Gastrocnemius medialis (tissue), 4 donors: ENCODE results near the gene COL4A5. TPM values are rescaled to one million over a fixed set of nuclear protein-coding genes. Genes with fewer than 3 reads are reported as not detected.

Experiments used
- ATAC-seq, 2 donors: fragments of 150-250 bp; one replicate each; pipeline ENCODE4 v1.9.1; 2016
- DNase-seq, 2 donors: peaks; one replicate each; pipeline ENCODE4 v3.0.0-alpha.2; 2019
- H3K27ac ChIP-seq, 4 donors: fragments of 200-600 bp; sonication (generic); 1 replicate in 1 of 4; 2 replicates in 3 of 4; pipeline ENCODE4 v1.5.1; 2016 to 2018; ENCODE audit warnings: mild to moderate bottlenecking in 2 of 4, moderate library complexity in 1 of 4
- H3K27me3 ChIP-seq, 3 donors: fragments of 200-600 bp; sonication (generic) in 2 of 3; 1 replicate in 1 of 3; 2 replicates in 2 of 3; pipeline versions ENCODE4 v1.5.1 to v1.6.0; 2016 to 2019; ENCODE audit warnings: mild to moderate bottlenecking in 1 of 3, moderate library complexity in 1 of 3
- H3K36me3 ChIP-seq, 2 donors: fragments of 200-600 bp; sonication (generic) in 1 of 2; one replicate each; pipeline ENCODE4 v1.5.1; 2017 to 2018
- H3K4me1 ChIP-seq, 2 donors: fragments of 200-600 bp; sonication (generic) in 1 of 2; one replicate each; pipeline ENCODE4 v1.5.1; 2016 to 2017; ENCODE audit warnings: mild to moderate bottlenecking in 2 of 2
- H3K4me3 ChIP-seq, 4 donors: fragments of 200-600 bp; sonication (generic) in 3 of 4; 1 replicate in 1 of 4; 2 replicates in 3 of 4; pipeline ENCODE4 v1.5.1; 2016 to 2019; ENCODE audit warnings: mild to moderate bottlenecking in 2 of 4
- H3K9me3 ChIP-seq, 3 donors: fragments of 200-600 bp; sonication (generic) in 2 of 3; 1 replicate in 1 of 3; 2 replicates in 2 of 3; pipeline ENCODE4 v1.5.1; 2016 to 2019
- CTCF ChIP-seq, 5 experiments: fragments of 450-650 bp in 3 of 5; fragments of 200-600 bp in 2 of 5; sonication (generic) in 2 of 5; IDR thresholded peaks in 4 of 5; conservative IDR thresholded peaks in 1 of 5; 1 replicate in 4 of 5; 2 replicates in 1 of 5; pipeline ENCODE4 v1.5.1; 2016 to 2019; ENCODE audit warnings: antibody characterized with exemption in 5 of 5, mild to moderate bottlenecking in 3 of 5, moderate library complexity in 3 of 5
- POLR2A ChIP-seq, 2 donors: fragments of 450-650 bp; IDR thresholded peaks; one replicate each; pipeline ENCODE4 v1.6.1; 2017; ENCODE audit warnings: antibody characterized with exemption in 2 of 2, mild to moderate bottlenecking in 2 of 2, moderate library complexity in 2 of 2
- in situ Hi-C, 4 donors: fragments of 200-750 bp; cut with MboI; loops; one replicate each; pipeline versions ENCODE4 v1.15.0 to v1.8.0; 2017; ENCODE audit warnings: low sequenced_read_pairs in 4 of 4
- intact Hi-C: fragments of 100-400 bp; cut with DNase I; formaldehyde crosslinking; loops from one replicate; pipeline ENCODE4 v1.15.1; 2023; ENCODE audit warnings: low total_unique reads
- total RNA-seq, 4 donors: library from RNA; depleted of rRNA; stranded (reverse); fragments of >200 nt; gene quantifications; one replicate each; pipeline versions ENCODE4 v1.1.0 to v1.2.3, GENCODE V29; 2016

Gene COL4A5
- total RNA-seq, 4 donors from 2014 or later = 0.60 to 15.1 (median 4.4) TPM

- no peak for ATAC-seq
- no peak overlapping the region for H3K4me3 ChIP-seq
- no peaks in the 10 kb centered on the region for H3K9me3 ChIP-seq
- intact Hi-C loops (no loop called here), in situ Hi-C loops (no loop called here)
- DNase-seq = no peak
- no peaks in the 10 kb centered on the region for H3K4me1 ChIP-seq
- TF ChIP-seq CTCF (IDR thresholded peaks at IDR 0.05 in 4 of 5, conservative IDR thresholded peaks at IDR 0.05 in 1 of 5) (no peak), POLR2A (IDR thresholded peaks at IDR 0.05) (no peak)
- no peaks in the 10 kb centered on the region for H3K27me3 ChIP-seq
- no peak overlapping the region for H3K27ac ChIP-seq
- no peaks in the 10 kb centered on the region for H3K36me3 ChIP-seq
Measured at GRCh38 chrX:108582151-108582550, 142.5 kb downstream of the COL4A5 start.

DNA sequence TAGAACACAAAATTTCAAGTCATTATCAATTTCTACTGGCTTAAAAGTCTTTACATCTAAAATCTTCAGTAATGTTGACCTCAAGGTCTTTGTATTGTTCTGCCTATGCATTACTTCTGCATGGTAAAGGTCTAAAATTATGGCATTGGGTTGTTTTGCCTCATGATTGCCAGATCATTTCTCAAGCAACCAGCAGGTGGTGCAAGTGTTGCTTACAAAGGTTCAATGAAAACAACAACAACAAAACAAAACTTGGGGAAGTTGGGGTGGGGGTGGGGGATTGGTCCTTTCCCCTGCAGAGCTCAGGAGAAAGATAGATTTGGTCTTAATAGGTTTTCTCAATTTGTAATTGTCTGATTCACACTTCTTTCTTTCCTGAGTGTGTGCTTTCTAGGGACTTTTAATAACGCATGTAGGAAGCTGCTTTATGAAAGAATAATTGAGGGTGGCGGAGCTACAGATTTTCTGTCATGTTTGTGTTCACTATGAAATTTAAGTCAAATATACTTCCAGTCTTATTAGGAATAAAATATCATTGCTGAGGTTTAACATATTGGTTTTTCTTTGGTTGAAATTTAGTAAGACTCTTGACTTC, 145.1 kb downstream of the COL4A5 start:
- H3K36me3 ChIP-seq = no peaks in the 10 kb centered on the region
- intact Hi-C loops = no loop called here
- in situ Hi-C loops = no loop called here
- TF ChIP-seq POLR2A (IDR thresholded peaks at IDR 0.05) = no peak
- peak in 1 of 5 experiments; percentile 28 for TF ChIP-seq CTCF (IDR thresholded peaks at IDR 0.05 in 4 of 5, conservative IDR thresholded peaks at IDR 0.05 in 1 of 5)
- H3K4me1 ChIP-seq = no peaks in the 10 kb centered on the region
- H3K27ac ChIP-seq = no peak overlapping the region
- ATAC-seq (no peak), DNase-seq (no peak)
- H3K4me3 ChIP-seq = no peak overlapping the region
- no peaks in the 10 kb centered on the region for H3K27me3 ChIP-seq
- H3K9me3 ChIP-seq = no peaks in the 10 kb centered on the region

GRCh38 chrX:108590496-108590895, 150.9 kb downstream of the COL4A5 start:
- Histone ChIP-seq H3K36me3 (no peaks in the 10 kb centered on the region), H3K27me3 (no peaks in the 10 kb centered on the region), H3K4me3 (no peak overlapping the region), H3K4me1 (no peaks in the 10 kb centered on the region), H3K27ac (no peak overlapping the region), H3K9me3 (no peaks in the 10 kb centered on the region)
- TF ChIP-seq POLR2A (IDR thresholded peaks at IDR 0.05) (no peak), CTCF (IDR thresholded peaks at IDR 0.05 in 4 of 5, conservative IDR thresholded peaks at IDR 0.05 in 1 of 5) (no peak)
- in situ Hi-C loops (no loop called here), intact Hi-C loops (no loop called here)
- DNase-seq (no peak), ATAC-seq (no peak)

DNA sequence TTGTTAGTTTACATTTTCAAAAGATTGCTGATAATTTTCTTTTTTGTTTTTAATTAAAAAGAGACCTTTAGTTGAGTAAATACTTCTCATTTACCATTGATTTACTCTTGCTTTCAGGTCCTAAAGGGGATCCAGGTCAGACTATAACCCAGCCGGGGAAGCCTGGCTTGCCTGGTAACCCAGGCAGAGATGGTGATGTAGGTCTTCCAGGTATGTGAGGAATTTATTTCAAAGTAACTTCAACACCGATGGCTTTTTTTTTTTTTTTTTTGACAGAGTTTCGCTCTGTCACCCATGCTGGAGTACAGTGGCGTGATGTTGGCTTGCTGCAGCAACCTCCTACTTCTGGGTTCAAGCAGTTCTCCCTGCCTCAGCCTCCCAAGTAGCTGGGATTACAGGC, 161.6 kb downstream of the COL4A5 start:
- in situ Hi-C loops (no loop called here), intact Hi-C loops (no loop called here)
- H3K4me3 ChIP-seq = no peak overlapping the region
- H3K36me3 ChIP-seq = no peaks in the 10 kb centered on the region
- no peaks in the 10 kb centered on the region for H3K4me1 ChIP-seq
- ATAC-seq (no peak), DNase-seq (no peak)
- no peak overlapping the region for H3K27ac ChIP-seq
- no peaks in the 10 kb centered on the region for H3K27me3 ChIP-seq
- TF ChIP-seq CTCF (IDR thresholded peaks at IDR 0.05 in 4 of 5, conservative IDR thresholded peaks at IDR 0.05 in 1 of 5) = no peak
- no peak for TF ChIP-seq POLR2A (IDR thresholded peaks at IDR 0.05)
- H3K9me3 ChIP-seq = no peaks in the 10 kb centered on the region

DNA sequence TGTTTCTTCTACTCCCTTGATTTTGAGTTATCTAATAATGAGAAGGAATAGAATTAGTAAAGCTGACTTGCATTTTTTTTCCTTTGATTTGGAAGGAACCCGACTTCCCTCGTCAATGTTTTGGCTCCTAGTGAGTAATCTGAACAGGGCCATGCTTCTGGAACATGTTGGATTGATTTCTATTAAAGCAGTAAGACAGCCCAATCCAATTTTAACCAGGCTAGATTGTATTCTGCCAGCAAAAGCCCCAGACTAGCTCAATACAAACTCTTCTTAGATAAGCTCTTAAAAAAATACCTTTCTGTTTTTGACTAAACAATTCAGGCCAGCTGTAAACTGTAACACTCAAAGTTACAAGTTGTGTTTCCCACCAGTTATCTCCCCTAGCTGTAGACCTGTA, 170.5 kb downstream of the COL4A5 start:
- intact Hi-C loops = no loop called here
- no peaks in the 10 kb centered on the region for H3K36me3 ChIP-seq
- H3K9me3 ChIP-seq = no peaks in the 10 kb centered on the region
- in situ Hi-C loops = no loop called here
- no peak overlapping the region for H3K4me3 ChIP-seq
- H3K27me3 ChIP-seq = no peaks in the 10 kb centered on the region
- no peak overlapping the region for H3K27ac ChIP-seq
- TF ChIP-seq CTCF (IDR thresholded peaks at IDR 0.05 in 4 of 5, conservative IDR thresholded peaks at IDR 0.05 in 1 of 5) (no peak), POLR2A (IDR thresholded peaks at IDR 0.05) (no peak)
- ATAC-seq = no peak
- no peak for DNase-seq
- no peaks in the 10 kb centered on the region for H3K4me1 ChIP-seq
